Stimulated activated CD4-positive, alpha-beta T cell treated with anti-CD3 and anti-CD28 coated beads, Interleukin-15, amount 100 ng/mL, for 24 hours (primary cell): ENCODE results near the gene MKRN2OS.
"Not testable (repeated sequence)": the region's sequence is repeated elsewhere in the genome, so short reads cannot be mapped to it uniquely, and the experiment has no call there.

ENCODE experiments used
- DNase-seq: peaks from one replicate; pipeline ENCODE4 v3.0.0-alpha.2; 2020

The MKRN2OS gene

DNA sequence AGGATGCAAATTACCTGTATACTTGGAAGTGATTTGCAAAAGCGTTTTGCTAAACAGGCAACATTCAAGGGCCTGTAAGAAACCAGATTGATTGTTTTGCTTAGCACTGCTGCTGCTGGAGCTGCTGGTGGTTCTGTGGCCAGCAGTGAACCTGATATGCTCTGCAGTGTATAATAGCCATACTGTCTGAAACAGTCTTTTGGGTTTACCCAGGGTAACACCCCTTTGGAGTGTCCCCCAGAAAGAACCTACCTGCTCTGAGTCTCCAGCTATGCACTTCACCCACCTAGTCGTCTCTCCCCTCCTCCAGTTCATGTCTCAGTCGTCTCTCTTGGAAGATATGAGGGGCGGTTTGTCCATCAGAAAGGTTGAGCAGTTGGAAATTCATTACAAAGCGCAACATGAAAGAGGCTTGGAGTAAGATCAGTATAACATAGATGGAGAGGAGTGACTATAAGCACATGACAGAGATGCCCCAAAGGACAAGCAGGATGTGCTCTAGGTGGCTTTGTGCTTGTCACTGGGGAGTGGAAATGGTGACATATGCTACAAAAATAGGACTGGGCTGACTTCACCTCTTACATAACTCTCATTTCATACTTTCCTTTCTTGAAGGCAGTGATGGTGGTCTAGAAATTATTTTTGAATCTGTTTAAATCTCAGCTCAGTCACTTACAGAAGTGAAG, 15.3 kb upstream of the MKRN2OS start:
- DNase-seq = peak; percentile 12

DNA sequence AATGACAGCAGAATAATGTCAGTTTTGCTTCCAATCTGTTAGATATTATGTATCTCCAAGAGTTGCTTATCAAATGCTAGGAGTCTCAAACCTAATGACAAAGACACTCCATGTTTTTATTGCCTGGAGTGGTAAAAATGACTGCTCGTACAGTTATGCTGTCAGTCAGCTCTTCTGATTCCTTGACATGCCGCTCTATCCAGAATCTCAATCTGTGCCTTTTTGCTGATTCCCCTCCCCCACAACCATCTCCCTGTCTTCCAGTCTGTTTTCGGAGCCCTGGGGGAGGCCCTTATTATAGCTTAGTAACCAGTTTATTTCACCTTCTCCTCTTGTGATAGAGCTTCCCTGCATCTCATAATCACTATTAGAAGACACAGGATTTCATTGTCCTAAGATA, 14.2 kb upstream of the MKRN2OS start:
- no peak for DNase-seq

DNA sequence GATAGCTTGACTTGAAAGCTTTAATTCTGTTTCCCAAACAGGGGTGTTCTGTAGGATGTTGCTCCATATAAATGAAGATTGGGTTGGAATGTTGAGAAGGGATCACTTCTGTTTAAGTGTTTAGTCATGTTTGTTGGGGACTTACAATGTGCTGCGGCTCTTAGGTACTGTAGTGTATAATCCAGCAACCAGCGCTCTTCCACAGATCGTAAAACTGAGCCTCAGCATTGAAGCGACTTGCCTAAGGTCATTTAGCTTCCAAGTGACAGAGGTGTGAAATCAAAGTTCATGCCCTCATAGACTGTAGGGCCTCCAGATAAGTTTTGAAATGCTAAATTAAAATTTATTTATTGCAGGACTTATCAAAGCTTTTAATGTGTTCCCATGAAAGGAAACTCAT, 13.4 kb upstream of the MKRN2OS start:
- DNase-seq = no peak

DNA sequence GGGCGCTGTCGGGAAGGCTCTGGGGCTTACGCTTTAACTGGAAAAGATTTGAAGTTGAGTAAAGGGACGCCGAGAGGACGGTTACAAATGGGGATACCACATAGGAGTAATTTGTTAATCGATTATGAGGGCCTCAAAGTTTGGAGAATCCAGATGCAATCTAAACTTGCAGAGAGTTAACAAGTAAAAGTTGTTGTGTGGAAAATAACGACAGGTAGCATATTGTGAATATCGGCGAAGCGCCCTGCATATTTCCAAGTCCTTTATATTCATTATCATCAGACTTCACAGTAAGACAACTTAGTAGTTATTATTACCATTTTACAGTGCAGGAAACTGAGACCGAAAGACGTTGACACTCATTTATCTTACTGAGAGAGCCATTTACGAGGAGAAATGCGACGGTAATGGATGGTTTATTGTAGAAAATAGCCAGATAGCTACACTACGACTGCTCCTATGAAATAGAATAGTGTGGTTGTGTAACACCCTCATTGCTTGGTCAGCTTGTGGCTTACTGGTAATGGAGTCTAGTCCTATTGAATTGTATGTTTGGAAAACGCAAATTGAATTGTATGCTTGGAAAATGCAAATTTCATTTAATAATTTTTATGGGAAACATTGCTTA, 12.3 kb upstream of the MKRN2OS start:
- no peak for DNase-seq

DNA sequence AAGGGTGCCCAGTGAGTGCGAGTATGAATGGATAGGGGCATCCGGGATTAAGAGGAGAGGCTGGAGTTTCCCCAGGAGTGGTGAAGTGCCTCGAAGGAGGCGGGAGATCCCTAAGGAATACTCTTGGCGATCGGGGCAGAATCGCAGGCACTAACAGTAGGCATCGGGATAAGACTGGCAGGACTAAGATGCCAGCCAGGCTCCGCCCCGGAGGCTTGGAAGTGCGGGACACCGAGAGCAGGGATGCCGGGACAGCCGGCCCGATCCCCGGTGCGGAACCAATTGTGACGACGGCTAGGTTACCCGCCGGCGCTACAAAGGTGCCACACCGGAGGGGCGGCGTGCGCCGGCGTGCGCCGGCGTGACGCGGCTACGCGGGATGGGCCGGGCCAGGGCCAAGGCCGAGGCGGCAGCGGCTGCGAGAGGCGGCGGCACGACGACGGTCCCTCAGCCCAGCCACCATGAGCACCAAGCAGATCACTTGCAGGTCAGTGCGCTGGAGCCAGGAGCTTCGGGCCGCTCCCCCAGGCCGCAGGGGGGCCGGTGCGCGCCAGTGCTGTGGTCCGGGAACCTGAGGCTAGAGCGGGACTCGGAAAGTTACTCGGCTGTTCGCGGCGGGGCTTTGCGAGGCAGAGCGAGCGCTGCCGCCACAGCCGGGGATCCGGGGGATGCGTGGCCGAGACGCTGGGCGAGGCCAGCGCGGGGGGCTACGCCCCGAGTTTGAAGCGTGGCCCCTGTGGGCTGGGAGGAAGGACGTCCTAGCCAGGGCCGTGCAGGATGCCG, 11.6 kb upstream of the MKRN2OS start, which contains the start of gene MKRN2:
MKRN2 (plus strand) TSS at position 398 of the 783 bp plus-strand sequence; CDS start at position 462, 64 bp downstream.
- DNase-seq = peak; percentile 88

DNA sequence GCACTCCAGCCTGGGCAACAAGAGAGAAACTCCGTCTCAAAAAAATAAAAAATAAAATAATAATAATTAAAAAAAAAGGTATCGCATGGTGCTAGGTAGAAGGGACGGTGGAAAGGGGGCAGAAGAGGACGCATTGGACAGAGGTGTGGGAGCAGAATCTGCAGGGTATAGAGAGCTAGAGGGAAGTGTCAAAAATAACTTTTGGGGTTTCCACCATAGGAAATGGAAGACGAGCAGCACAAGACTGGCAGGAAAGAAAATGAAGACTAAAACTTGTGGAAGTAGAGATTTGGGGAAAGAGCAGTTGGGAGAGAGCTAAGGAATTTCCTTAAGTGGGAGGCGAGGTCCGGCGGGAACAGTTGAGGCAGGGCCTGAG, 11.0 kb upstream of the MKRN2OS start:
- DNase-seq = no peak

DNA sequence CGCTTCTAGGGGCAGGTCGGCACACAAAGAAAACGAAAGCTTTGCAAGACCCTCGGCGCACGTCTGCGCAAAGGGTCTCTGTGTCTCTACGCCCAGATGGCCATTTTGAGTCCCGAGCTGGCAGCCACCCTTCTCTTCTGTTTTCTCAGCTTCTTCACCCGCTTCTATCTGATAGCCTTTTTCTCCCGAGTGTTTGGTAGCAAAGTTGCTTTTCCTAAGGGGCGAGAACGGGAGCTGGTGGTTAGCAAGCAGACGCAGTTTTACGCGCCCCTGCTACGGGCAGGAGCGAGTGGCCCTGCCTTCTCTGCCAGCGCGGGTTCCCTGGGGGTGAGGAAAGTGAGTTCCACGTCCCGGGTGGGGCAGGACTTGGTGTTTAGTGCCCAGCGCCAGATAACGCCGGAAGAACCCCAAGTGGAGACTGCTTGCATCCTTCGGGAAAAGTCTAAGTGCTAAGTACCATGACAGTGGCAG, 8.7 kb upstream of the MKRN2OS start:
- DNase-seq = peak; percentile 23

DNA sequence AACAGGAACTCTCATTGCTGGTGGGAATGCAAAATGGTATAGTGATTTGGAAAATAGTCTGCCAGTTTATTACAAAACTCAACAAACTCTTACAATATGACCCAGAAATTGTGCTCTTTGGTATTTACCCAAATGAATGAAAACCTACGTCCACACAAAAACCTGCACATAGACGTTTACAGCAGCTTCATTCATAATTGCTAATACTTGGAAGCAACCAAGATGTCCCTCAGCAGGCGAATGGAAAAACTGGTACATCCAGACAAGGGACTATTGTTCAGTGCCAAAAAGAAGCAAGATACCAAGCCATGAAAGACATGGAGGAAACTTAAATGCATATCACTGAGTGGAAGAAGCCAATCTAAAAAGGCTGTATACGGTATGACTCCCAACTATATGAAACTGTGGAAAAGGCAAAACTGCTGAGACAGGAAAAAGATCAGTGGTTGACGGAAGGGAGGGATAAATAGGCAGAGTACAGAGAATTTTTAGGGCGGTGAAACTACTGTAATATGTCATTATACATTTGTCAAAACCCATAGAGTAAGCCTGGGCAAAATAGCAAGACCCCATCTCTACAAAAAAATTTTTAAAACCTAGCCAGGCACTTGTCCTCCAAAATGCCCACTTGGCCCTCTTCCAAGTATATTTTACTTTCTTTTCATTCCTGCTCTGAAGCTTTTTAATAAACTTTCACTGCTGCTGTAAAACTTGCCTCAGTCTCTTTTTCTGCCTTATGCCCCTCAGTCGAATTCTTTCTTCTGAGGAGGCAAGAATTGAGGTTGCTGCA, 4.9 kb upstream of the MKRN2OS start:
- DNase-seq = no peak

DNA sequence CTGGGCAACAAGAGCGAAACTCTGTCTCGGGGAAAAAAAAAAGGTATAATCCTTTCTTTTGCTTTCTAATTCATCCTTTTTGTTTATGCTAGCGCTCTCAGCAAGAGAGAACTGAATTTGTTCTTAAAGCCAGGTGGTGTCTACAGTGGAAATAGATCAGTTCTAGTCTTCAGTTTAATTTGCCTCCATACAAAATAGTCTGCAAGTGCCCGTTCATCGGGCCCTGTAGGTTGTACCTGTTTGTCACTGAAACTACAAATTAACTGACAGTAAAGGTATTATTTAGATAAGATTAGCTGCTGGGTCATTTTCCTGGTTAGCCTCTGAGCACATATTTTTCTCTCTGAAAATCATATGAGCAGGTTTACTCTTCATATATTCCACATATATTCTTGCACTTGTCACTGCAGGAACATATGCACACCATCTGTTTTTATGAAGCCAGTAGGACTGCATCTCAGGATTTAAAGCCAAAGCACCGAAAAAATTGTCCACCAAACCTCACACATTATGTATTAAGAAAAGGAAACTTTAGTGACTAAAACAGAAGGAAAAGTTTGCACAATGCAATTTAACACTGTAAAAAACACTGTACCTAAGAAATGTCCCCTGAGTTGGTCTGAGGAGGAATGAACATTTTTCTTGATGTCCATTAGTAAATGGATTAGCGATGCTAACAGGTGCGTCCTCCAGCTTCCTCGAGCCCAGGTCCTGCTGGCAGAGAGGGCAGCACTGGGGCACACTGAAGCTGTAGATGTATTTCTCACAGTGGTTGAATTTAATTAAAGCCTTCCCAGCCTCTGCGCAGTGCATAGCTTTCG, 437 bp downstream of the MKRN2OS start:
- DNase-seq = no peak

DNA sequence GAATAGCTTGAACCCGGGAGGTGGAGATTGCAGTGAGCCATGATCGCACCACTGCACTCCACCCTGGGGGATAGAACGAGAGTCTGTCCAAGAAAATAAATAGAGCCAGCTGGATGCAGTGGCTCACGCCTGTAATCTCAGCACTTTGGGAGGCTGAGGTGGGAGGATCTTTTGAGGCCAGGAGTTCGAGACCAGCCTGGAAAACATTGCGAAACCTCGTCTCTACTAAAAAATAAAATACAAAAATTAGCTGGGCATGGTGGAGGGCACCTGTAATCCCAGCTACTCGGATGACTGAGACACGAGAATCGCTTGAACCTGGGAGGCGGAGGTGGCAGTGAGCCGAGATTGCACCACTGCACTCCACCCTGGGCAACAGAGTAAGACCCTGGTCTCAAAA, 1.8 kb downstream of the MKRN2OS start:
- DNase-seq = not testable (repeated sequence)

DNA sequence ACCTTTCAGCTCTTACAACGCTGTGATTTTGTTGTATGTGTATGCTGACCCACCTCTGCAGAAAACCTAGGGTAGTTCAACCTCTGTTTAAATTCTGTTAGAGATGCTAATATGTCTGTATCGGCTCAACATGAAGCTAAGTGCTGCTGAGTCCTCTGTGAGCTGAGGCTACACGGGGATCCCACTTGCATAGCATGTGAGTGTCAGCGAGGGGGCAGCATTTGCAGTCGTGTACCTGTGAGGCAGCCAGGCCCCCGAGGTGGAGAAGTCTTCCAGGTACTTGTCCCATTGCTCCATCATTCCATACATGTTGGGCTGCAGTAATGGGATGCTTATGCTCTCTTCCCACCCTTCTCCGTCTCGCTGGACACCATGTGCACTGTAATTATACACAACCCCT, 3.7 kb downstream of the MKRN2OS start:
- no peak for DNase-seq

DNA sequence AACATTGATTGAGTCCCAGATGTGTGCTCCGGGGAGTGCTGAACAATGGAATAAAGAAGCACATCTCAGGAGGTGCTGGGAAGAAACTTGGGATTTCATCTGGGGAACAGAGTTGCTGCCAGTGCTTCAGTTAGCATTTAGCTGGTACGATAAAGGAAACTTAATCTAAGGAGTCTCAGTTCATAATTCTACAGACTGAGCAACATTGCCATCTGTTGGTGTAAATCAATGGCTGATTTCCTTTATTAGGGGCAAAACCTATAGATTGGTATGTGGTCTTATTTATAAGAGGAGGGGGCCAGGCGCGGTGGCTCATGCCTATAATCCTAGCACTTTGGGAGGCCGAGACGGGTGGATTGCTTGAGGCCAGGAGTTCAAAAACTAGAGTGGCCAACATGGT, 8.9 kb downstream of the MKRN2OS start:
- DNase-seq = no peak

DNA sequence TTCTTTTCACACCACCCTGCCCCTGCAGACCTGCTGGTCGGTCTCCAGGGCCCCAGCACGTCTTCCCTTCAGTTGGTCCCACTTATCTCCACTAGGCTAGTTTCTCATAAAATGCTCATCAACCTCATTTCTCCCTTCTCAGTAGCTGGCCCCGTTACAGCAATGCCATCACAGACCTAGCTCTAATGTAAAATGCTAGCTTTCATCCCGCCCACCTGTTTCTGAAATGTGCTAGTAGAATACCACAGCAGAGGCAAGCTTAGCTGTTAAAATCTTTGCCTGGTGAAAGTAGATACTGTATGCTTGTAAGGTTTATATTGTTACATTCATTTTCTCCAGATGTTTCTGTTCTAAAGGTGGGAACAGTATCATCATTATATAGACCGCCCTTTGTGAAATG, 13.1 kb downstream of the MKRN2OS start:
- DNase-seq = no peak

DNA sequence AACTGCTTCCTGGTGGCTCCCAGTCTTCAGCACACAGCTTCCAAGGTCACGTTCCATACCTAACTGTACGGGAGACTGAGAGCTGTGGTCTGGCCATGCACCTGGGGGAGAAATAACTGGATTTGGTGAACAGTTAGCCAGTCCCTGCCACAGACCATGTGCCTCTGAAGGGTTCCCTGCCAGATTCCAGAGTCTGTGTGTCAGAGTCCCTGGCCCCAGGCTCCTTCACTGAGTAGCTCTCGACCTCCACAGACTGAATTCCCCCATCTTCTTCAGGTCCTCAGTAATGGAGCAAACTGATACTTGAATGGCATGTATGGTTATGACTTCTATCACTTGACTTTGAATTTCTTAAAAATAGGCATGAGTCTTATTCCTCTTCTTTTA, 17.5 kb downstream of the MKRN2OS start:
- no peak for DNase-seq

DNA sequence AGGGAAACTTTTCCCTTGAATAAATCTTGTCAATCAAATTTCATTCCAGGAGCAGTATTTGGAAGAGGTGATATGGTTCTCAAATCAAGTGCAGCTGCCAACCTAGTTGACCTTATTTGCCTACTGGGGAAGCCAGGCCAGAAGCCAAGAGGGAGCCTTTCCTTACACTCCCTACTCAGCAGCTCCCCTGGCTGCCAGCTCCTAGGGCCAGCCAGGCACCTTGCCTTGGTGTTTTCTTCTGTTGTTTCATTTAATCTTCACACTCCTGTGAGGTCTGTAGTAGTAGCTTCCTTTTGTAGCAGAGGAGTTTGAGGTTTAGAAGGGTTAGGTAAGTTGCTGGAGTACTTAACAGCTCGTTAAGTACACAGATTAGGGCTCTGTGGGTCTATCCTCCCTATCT, 22.6 kb downstream of the MKRN2OS start:
- DNase-seq = no peak

DNA sequence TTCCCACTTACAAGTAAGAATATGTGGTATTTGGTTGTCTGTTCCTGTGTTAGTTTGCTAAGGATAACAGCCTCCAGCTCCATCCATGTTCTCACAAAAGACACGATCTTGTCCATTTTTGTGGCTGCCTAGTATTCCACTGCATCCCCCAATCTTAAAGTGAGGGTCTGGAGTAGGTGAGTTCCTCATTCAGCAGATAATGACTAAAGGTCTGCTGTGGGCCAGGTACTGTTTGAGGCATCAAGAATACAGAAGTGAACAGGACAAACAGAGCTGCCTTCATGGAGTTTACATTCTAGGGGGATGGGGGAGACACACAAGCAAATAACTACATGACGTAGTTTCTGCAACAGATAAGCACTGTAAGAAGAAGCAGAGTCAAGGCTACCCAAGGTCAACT, 24.3 kb downstream of the MKRN2OS start:
- DNase-seq = no peak

DNA sequence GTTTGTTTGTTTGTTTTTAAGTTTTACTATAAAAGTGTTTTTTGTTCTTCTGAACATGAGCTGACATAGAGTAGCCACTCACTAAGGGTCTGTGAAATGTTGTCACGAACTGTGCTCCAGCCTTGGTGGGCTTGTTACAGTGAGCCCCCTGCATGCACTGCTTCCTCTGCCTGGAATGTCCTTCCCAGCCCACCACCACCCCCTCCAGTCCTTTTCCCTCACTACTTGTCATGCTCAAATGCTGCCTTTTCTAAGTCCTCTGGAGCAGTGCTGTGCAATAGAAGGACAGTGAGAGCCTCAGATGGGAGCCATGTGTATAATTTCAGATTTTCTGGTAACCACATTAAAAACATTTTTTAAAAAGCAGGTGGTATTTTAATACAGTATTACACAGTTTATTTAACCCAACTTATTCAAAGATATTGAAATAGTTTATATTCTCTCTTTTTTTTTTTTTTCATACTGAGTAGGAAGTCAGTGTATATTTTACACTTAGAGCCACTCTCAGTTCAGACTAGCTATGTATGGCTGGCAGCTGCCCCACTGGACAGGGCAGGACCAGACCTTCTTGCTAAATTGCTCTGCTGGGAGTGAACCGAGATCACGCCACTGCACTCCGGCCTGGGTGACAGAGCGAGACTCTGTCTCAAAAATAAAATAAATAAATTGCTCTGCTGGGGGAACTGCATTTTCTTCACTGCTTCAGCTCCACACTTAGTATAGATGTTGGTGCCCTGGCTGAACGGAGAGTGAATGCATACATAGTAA, 26.9 kb downstream of the MKRN2OS start:
- no peak for DNase-seq

DNA sequence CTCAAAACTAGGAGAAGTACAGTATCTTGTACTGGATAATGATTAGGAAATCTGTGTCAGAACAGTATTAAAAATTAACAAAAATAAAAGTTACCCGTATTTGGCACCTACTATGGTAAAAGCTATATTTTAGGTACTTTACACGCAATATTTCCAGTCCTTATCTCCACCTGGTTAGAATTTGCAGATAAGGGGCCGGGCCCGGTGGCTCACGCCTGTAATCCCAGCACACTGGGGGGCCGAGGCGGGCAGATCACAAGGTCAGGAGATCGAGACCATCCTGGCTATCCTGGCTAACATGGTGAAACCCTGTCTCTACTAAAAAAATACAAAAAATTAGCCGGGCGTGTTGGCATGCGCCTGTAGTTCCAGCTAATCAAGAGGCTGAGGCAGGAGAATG, 28.4 kb downstream of the MKRN2OS start:
- no peak for DNase-seq

DNA sequence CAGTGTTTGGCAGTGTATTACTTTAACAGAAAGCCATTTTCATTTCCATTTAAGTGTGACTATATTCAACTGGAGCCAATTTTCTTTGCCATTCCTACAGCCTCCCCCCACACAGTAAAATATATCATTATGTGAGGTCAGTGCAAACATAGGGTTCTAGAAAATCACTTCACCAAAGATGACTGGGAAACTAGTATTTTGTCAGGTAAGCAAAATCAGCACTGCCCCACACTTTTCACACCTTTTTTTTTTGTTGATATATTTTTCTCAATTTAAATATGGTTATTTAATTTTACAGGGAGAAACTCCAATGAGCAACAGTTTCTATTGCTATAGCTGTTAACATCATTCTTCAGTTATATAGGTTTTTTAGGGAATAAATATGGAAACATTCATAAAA, 29.7 kb downstream of the MKRN2OS start:
- no peak for DNase-seq

DNA sequence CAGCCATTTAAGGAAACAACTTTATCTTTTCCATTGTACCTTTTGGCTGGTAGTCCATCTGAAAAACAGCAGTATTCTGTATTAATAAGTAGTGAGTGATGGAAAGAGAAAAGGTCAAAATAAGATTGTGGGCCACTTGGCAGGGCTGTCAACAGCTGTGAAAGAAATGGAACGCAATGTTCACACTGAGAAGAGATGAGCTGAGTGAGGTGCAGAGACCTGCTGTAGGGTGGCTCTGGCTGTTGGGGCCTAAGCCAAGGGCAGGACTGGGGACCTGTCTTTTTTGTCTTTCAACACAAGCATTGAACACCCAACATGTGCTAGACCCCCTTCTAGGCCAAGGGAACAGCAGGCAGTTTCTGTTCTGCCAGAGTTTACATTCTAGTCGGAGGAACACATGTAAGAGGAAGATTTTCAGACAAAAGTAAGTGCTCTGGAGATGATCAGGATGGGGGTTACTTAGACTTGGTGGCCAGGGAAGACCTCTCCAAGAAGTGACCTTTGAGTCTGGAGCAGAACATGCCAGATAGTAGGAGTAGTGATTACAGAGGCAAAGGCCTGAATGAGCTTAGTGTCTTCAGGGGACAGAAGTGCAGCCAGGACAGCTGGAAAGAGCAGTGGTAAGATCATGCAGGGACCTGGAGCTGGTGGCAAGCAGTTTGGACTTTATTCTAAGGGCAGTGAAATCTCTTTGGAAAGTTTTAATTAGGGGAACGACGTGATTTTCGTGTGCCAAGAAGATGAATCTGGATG, 31.4 kb downstream of the MKRN2OS start:
- DNase-seq = no peak
